K562 (cell line): ENCODE results near the gene RNASET2. TPM values are rescaled to one million over a fixed set of nuclear protein-coding genes. Genes with fewer than 3 reads are reported as not detected.

ENCODE experiments used
- DMBX1 ChIP-seq: fragments of 250-450 bp; sonication (Bioruptor Pico); IDR thresholded peaks from 2 replicates; pipeline ENCODE4 v1.8.0; 2022; ENCODE audit warnings: inconsistent platforms, mild to moderate bottlenecking, moderate library complexity, borderline replicate concordance
- HDAC1 ChIP-seq, 2 experiments: fragments of 450-650 bp; IDR thresholded peaks; 2 replicates each; pipeline ENCODE4 v1.6.1; 2016 to 2017; ENCODE audit warnings: inconsistent platforms in 1 of 2, mild to moderate bottlenecking in 1 of 2, moderate library complexity in 1 of 2
- HDAC2 ChIP-seq: fragments of 450-650 bp; IDR thresholded peaks from 2 replicates; pipeline ENCODE4 v1.6.1; 2016; ENCODE audit warnings: mild to moderate bottlenecking
- MXI1 ChIP-seq: IDR thresholded peaks from 2 replicates; pipeline ENCODE4 v1.6.1; 2011; ENCODE audit warnings: low read depth, mild to moderate bottlenecking, improper control_type of control experiment, low read length
- OTX1 ChIP-seq: fragments of 450-650 bp; formaldehyde crosslinking; IDR thresholded peaks from 2 replicates; pipeline ENCODE4 v1.4.0; 2022; ENCODE audit warnings: mild to moderate bottlenecking
- PTTG1 ChIP-seq: fragments of 450-650 bp; IDR thresholded peaks from 2 replicates; pipeline ENCODE4 v1.6.1; 2016; ENCODE audit warnings: low read depth, mild to moderate bottlenecking, missing genetic modification characterization, missing compliant biosample characterization
- SAP30 ChIP-seq: fragments of 200-600 bp; sonication (generic); IDR thresholded peaks from 2 replicates; pipeline ENCODE4 v1.6.1; 2012; ENCODE audit warnings: borderline replicate concordance, low read depth, mild to moderate bottlenecking, moderate library complexity, low read length, control low read depth, inconsistent platforms; ENCODE audit not compliant: insufficient read depth, poor library complexity, severe bottlenecking
- SIN3A ChIP-seq, 2 experiments: fragments of 150-350 bp in 1 of 2; IDR thresholded peaks; 2 replicates each; pipeline ENCODE4 v1.6.1; 2011 to 2016; ENCODE audit warnings: borderline replicate concordance in 2 of 2, low read depth in 2 of 2, low read length in 2 of 2, mild to moderate bottlenecking in 2 of 2, moderate library complexity in 2 of 2; ENCODE audit not compliant: control insufficient read depth in 1 of 2
- SRSF9 ChIP-seq: fragments of 200-400 bp; formaldehyde crosslinking; IDR thresholded peaks from 2 replicates; pipeline ENCODE4 v1.6.1; 2017; ENCODE audit warnings: low read depth, low read length, borderline replicate concordance
- USF2 ChIP-seq: sonication (generic); formaldehyde crosslinking; IDR thresholded peaks from 2 replicates; pipeline ENCODE4 v1.5.0; 2020; ENCODE audit warnings: missing genetic modification reagents
- YY1 ChIP-seq, 3 experiments: IDR thresholded peaks; 2 replicates each; pipeline ENCODE4 v1.6.1; 2011; ENCODE audit warnings: low read length in 2 of 3, mild to moderate bottlenecking in 2 of 3, moderate library complexity in 2 of 3, borderline replicate concordance in 1 of 3, control low read depth in 1 of 3, low read depth in 1 of 3; ENCODE audit not compliant: insufficient read depth in 3 of 3, insufficient replicate concordance in 2 of 3, control insufficient read depth in 1 of 3, insufficient read length in 1 of 3; ENCODE audit errors: extremely low read depth in 1 of 3
- ZNF282 ChIP-seq: sonication (generic); formaldehyde crosslinking; IDR thresholded peaks from 2 replicates; pipeline ENCODE4 v1.8.1; 2023; ENCODE audit warnings: missing genetic modification reagents
- polyA plus RNA-seq, 8 experiments: library from polyadenylated mRNA; depleted of rRNA in 4 of 8; stranded (reverse) in 5 of 8; unstranded in 3 of 8; fragments of >200 nt; fragmentation: Nextera tagmentation in 2 of 8; fragmentation: Illumina TruSeq in 1 of 8; extraction: Ambion mirVana in 2 of 8; extraction: Trizol in 1 of 8; gene quantifications; 2 replicates each; pipeline versions ENCODE4 v1.2.1 to v1.2.3, GENCODE V29; 2011 to 2014; ENCODE audit warnings: inconsistent platforms in 1 of 8, missing spikeins in 1 of 8
- total RNA-seq, 7 experiments: library from RNA; depleted of rRNA in 6 of 7; stranded (reverse); fragments of >200 nt in 6 of 7; fragmentation: Illumina TruSeq in 2 of 7; extraction: Trizol in 2 of 7; gene quantifications; 2 replicates each; pipeline versions ENCODE4 v1.2.1 to v1.2.3, GENCODE V29; 2011 to 2021; ENCODE audit warnings: low replicate concordance in 1 of 7

Gene RNASET2
- total and polyA plus RNA-seq, 9 of the 15 experiments (the other 6 are each of a cell fraction or from before 2014, with no cell fraction given) = 7.4 to 141 (median 91.3) TPM

- no peak for TF ChIP-seq PTTG1 (tag)
- TF ChIP-seq SIN3A (IDR thresholded peaks at IDR 0.05; ENCODE audit: borderline replicate concordance in 2 of 2, control insufficient read depth in 1 of 2, low read depth in 2 of 2, low read length in 2 of 2) = peak; percentile 62 to 78; a peak in 1 of 4 replicates
- TF ChIP-seq USF2 = peak; percentile 10; the same call in 1 of the 2 replicates
- TF ChIP-seq YY1 (IDR thresholded peaks at IDR 0.05; ENCODE audit: borderline replicate concordance in 1 of 3, control insufficient read depth in 1 of 3, extremely low read depth in 1 of 3, insufficient read depth in 3 of 3, insufficient read length in 1 of 3, insufficient replicate concordance in 2 of 3, low read depth in 1 of 3, low read length in 2 of 3) = peak in 1 of 3 experiments; percentile 50
- 0 out of 2 replicates have a peak, but pooled peaks have one; percentile 18 for TF ChIP-seq HDAC2
- TF ChIP-seq DMBX1 (CRISPR knock-in tag) = 0 out of 2 replicates have a peak, but pooled peaks have one; percentile 17
- peak in 1 of 2 experiments; percentile 68; a peak in 1 of 4 replicates for TF ChIP-seq HDAC1 (IDR thresholded peaks at IDR 0.05)
- TF ChIP-seq MXI1 = peak; percentile 81
- TF ChIP-seq ZNF282 = no peak
- TF ChIP-seq SAP30 = peak; percentile 42
- TF ChIP-seq OTX1 (CRISPR knock-in tag) = no peak
- no peak for TF ChIP-seq SRSF9
Measured at GRCh38 chr6:166997768-166998255, 41.5 kb upstream of the RNASET2 start (continued).
